ENCODE measurements around the gene TTLL11.

DNA sequence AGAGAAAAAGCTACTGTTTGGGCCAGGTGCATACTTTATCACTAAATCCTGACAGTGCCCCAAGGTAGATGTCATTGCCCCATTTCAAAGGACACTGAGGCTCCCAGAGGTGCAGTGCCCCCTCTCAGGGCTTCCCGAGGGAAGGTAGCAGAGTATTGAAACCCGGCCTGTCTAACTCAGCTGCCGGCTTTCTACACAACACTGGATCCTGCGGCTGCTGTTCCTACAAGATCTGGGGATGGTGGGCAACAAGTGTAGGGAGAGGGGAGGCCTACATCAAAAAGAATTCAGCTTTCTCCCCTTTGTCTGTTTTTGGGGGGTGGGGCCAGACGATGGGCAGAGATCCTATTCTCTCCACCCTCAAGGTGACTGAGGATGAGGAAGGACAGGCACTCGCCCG lies 240.9 kb downstream of the TTLL11 start:
- no peak for TF ChIP-seq POLR2A (IDR thresholded peaks at IDR 0.05; ENCODE audit: low read depth, low read length)
- TF ChIP-seq SPI1 (IDR thresholded peaks at IDR 0.05; ENCODE audit: low read depth, low read length): no peak
- no peak for TF ChIP-seq TAF1 (IDR thresholded peaks at IDR 0.05; ENCODE audit: low read depth, low read length)
- TF ChIP-seq POLR2AphosphoS5 (IDR thresholded peaks at IDR 0.05; ENCODE audit: low read depth, low read length): no peak

Data from GM12891 (cell line).